ENCODE measurements around the gene TAF6L. TPM values are rescaled to one million over a fixed set of nuclear protein-coding genes. Genes with fewer than 3 reads are reported as not detected.
A peak's percentile ranks its signal among the peaks of the same experiment; 100 is the strongest.

Gene TAF6L
- total and polyA plus RNA-seq, 9 of the 15 experiments (the other 6 are each of a cell fraction or from before 2014, with no cell fraction given), result 0.04 to 45.5 (median 20.8) TPM

DNA sequence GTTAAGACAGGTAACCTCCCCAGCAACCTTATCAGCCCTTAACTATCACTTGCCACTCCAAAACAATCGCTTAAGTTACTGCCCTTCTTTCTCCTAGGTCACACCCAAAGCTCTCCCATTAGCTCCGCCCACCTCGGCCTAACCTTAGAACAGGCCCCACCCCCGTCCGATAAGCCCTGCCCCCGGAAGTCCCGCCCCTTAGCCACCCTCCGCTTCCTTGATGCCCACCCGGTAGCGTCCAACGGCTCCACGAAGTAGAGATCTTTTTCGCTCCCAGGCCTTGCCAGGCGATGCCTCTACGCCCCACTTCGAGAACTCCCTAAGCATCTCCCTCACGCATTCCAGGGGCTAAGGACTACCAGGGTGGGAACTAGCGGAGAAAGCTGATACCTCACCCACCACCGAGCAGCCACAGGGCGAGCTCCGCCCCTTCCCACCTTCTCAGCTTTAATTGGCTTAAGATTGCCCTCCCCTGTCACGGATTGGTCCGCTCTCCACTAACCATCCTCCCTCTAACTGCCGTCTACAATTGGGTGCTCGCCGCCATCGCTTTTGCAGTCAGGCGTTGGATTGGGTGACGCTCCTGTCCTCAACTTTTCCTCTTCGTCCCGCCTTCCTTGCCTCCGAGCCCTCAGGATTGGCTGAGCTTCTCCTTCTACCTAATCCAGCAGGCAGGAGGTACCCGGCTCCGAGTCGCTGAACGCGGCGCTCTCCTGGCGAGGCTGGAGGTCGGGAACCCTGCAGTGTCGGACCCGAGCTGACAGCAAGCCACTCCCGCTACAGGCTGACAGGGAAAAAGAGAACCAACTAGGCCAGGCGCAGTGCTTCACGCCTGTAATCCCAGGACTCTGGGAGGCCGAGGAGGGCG, 17.2 kb upstream of the TAF6L start, which contains the start of gene ZBTB3 (continued):
- TF ChIP-seq E2F8 (IDR thresholded peaks at IDR 0.05; ENCODE audit: low read depth, partially characterized antibody), result peak; percentile 74
- no peak for TF ChIP-seq NR2C2 (CRISPR knock-in tag; IDR thresholded peaks at IDR 0.05)
- TF ChIP-seq NR2C2 (tag; IDR thresholded peaks at IDR 0.05), result peak; percentile 82
- 0 out of 2 replicates have a peak, but pooled peaks have one; percentile 41 for TF ChIP-seq GTF2F1 (IDR thresholded peaks at IDR 0.05; ENCODE audit: low read depth, low read length)
- TF ChIP-seq, protein P1, sequence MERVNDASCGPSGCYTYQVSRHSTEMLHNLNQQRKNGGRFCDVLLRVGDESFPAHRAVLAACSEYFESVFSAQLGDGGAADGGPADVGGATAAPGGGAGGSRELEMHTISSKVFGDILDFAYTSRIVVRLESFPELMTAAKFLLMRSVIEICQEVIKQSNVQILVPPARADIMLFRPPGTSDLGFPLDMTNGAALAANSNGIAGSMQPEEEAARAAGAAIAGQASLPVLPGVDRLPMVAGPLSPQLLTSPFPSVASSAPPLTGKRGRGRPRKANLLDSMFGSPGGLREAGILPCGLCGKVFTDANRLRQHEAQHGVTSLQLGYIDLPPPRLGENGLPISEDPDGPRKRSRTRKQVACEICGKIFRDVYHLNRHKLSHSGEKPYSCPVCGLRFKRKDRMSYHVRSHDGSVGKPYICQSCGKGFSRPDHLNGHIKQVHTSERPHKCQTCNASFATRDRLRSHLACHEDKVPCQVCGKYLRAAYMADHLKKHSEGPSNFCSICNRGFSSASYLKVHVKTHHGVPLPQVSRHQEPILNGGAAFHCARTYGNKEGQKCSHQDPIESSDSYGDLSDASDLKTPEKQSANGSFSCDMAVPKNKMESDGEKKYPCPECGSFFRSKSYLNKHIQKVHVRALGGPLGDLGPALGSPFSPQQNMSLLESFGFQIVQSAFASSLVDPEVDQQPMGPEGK (CRISPR knock-in tag; IDR thresholded peaks at IDR 0.05; ENCODE audit: borderline replicate concordance), result no peak
- peak; percentile 98 for TF ChIP-seq NFYB (IDR thresholded peaks at IDR 0.05; ENCODE audit: extremely low read depth, insufficient read length)
- TF ChIP-seq, protein P2, sequence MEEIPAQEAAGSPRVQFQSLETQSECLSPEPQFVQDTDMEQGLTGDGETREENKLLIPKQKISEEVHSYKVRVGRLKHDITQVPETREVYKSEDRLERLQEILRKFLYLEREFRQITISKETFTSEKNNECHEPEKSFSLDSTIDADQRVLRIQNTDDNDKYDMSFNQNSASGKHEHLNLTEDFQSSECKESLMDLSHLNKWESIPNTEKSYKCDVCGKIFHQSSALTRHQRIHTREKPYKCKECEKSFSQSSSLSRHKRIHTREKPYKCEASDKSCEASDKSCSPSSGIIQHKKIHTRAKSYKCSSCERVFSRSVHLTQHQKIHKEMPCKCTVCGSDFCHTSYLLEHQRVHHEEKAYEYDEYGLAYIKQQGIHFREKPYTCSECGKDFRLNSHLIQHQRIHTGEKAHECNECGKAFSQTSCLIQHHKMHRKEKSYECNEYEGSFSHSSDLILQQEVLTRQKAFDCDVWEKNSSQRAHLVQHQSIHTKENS (CRISPR knock-in tag; IDR thresholded peaks at IDR 0.05), result no peak
- no peak for TF ChIP-seq TRIM24 (IDR thresholded peaks at IDR 0.05)
- no peak for TF ChIP-seq TARDBP (IDR thresholded peaks at IDR 0.05)
- TF ChIP-seq, protein P3, sequence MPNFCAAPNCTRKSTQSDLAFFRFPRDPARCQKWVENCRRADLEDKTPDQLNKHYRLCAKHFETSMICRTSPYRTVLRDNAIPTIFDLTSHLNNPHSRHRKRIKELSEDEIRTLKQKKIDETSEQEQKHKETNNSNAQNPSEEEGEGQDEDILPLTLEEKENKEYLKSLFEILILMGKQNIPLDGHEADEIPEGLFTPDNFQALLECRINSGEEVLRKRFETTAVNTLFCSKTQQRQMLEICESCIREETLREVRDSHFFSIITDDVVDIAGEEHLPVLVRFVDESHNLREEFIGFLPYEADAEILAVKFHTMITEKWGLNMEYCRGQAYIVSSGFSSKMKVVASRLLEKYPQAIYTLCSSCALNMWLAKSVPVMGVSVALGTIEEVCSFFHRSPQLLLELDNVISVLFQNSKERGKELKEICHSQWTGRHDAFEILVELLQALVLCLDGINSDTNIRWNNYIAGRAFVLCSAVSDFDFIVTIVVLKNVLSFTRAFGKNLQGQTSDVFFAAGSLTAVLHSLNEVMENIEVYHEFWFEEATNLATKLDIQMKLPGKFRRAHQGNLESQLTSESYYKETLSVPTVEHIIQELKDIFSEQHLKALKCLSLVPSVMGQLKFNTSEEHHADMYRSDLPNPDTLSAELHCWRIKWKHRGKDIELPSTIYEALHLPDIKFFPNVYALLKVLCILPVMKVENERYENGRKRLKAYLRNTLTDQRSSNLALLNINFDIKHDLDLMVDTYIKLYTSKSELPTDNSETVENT (CRISPR knock-in tag; IDR thresholded peaks at IDR 0.05), result 0 out of 2 replicates have a peak, but pooled peaks have one; percentile 7
- TF ChIP-seq MTA3 (IDR thresholded peaks at IDR 0.05; ENCODE audit: borderline replicate concordance), result peak; percentile 82; the same call in 1 of the 2 replicates
- TF ChIP-seq KDM5B (IDR thresholded peaks at IDR 0.05; ENCODE audit: insufficient replicate concordance, low read depth, low read length), result peak; percentile 88
- TF ChIP-seq NR2F6 (CRISPR knock-in tag; IDR thresholded peaks at IDR 0.05), result no peak
- peak; percentile 95 for TF ChIP-seq CEBPZ (IDR thresholded peaks at IDR 0.05; ENCODE audit: borderline replicate concordance, low read depth, low read length)
